Measurements from ENCODE around the gene PHKA2.

GRCh38 chrX:18890049-18890381 lies 93.9 kb downstream of the PHKA2 start:
- TF ChIP-seq CTCF (IDR thresholded peaks at IDR 0.05) (no peak), POLR2A (IDR thresholded peaks at IDR 0.05) (no peak)

All from lower leg skin (tissue), 3 donors.